Vagina (tissue), 2 donors: ENCODE measurements around the gene CHRM4. TPM values are rescaled to one million over a fixed set of nuclear protein-coding genes. Genes with fewer than 3 reads are reported as not detected.

Source experiments
- DNase-seq, 2 donors: peaks; one replicate each; pipeline ENCODE4 v3.0.0-alpha.2; 2017; ENCODE audit errors: extremely low spot score in 2 of 2
- H3K27ac ChIP-seq: fragments of 200-600 bp; sonication (generic); one replicate; pipeline ENCODE4 v1.5.1; 2019
- H3K27me3 ChIP-seq: fragments of 200-600 bp; sonication (generic); one replicate; pipeline ENCODE4 v1.5.1; 2019
- H3K36me3 ChIP-seq, 2 donors: fragments of 200-600 bp; sonication (generic); one replicate each; pipeline ENCODE4 v1.5.1; 2017 to 2019
- H3K4me1 ChIP-seq: fragments of 200-600 bp; sonication (generic); one replicate; pipeline ENCODE4 v1.5.1; 2019
- H3K4me3 ChIP-seq, 2 donors: fragments of 200-600 bp; sonication (generic); 1 replicate in 1 of 2; 2 replicates in 1 of 2; pipeline ENCODE4 v1.5.1; 2016 to 2019
- H3K9me3 ChIP-seq: fragments of 200-600 bp; sonication (generic); one replicate; pipeline ENCODE4 v1.5.1; 2019
- CTCF ChIP-seq, 3 experiments: fragments of 450-650 bp in 2 of 3; fragments of 200-600 bp in 1 of 3; sonication (generic) in 1 of 3; IDR thresholded peaks; one replicate each; pipeline ENCODE4 v1.5.1; 2017 to 2019; ENCODE audit warnings: antibody characterized with exemption in 3 of 3, mild to moderate bottlenecking in 2 of 3, moderate library complexity in 2 of 3
- POLR2A ChIP-seq, 2 donors: fragments of 450-650 bp; IDR thresholded peaks; one replicate each; pipeline ENCODE4 v1.6.1; 2017; ENCODE audit warnings: antibody characterized with exemption in 2 of 2, mild to moderate bottlenecking in 2 of 2, moderate library complexity in 2 of 2
- POLR2AphosphoS5 ChIP-seq, 2 donors: sonication (generic); formaldehyde crosslinking; IDR thresholded peaks; one replicate each; pipeline ENCODE4 v1.9.0; 2017; ENCODE audit warnings: antibody characterized with exemption in 2 of 2, mild to moderate bottlenecking in 2 of 2, low read depth in 1 of 2; ENCODE audit not compliant: insufficient read depth in 1 of 2
- intact Hi-C: fragments of 100-400 bp; cut with DNase I; formaldehyde crosslinking; loops from one replicate; pipeline ENCODE4 v1.15.1; 2023
- total RNA-seq: library from RNA; depleted of rRNA; stranded (reverse); fragments of >200 nt; gene quantifications from one replicate; pipeline ENCODE4 v1.2.3, GENCODE V29; 2016

Gene CHRM4
- total RNA-seq, 1 donor from 2014 or later = not detected

DNA sequence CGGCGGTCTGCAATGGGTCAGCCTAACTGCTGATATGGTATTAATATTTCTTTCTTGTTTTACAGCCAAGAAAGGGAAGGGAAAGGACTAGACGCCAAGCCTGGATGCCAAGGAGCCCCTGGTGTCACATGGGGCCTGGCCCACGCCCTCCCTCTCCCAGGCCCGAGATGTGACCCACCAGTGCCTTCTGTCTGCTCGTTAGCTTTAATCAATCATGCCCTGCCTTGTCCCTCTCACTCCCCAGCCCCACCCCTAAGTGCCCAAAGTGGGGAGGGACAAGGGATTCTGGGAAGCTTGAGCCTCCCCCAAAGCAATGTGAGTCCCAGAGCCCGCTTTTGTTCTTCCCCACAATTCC is 8.2 kb downstream of the CHRM4 start:
- Histone ChIP-seq H3K27ac (no peak overlapping the region), H3K9me3 (no peaks in the 10 kb centered on the region), H3K4me3 (no peak overlapping the region), H3K36me3 (no peaks in the 10 kb centered on the region), H3K4me1 (peaks cover 23% of the 10 kb centered on the region), H3K27me3 (no peaks in the 10 kb centered on the region)
- TF ChIP-seq POLR2A (IDR thresholded peaks at IDR 0.05) = no peak
- no peak for TF ChIP-seq CTCF (IDR thresholded peaks at IDR 0.05)
- no peak for TF ChIP-seq POLR2AphosphoS5 (IDR thresholded peaks at IDR 0.05; ENCODE audit: insufficient read depth in 1 of 2, low read depth in 1 of 2)
- DNase-seq = no peak
- intact Hi-C loops = loop anchor here (10.0 kb wide), 1 partner anchor 231 kb away; the partner anchor contains the start of genes ATG13 and HARBI1

DNA sequence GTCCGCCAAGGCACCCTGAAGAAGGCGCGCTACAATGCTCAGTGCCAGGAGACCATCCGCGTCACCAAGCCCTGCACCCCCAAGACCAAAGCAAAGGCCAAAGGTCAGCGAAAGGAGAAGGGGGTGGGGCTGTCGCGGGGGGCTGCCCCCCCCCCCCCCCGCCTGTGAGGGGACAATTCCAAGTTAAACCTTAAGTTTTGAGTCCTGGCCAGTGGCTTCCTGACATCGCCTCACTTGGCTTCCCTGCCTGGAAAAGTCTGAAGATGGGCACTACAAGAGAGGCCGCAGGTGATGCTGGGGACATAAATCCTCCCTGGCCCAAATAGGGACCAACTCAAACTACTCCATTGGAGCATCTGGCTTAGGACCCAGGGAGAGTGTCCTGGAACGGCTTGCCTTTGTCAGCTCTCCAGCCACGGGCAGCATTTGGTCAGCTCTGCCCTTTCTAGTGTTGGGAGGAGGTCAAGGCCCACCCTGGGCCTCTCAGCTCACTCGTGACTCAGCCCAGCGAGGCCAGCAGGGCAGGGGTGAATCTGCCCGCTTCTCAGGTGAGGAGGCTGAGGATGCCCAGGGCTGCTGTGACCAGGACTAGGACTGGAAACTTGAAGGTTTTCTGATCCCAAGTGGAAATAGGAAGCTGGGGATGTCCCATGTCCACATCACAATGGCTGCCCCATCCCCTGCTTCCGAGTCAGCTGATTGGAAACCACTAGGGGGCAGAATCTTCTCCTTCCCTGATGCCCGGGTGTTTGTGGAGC is 8.8 kb downstream of the CHRM4 start:
- H3K4me1 ChIP-seq = peaks cover 23% of the 10 kb centered on the region
- no peaks in the 10 kb centered on the region for H3K9me3 ChIP-seq
- no peak overlapping the region for H3K27ac ChIP-seq
- no peaks in the 10 kb centered on the region for H3K27me3 ChIP-seq
- peak overlapping the region; percentile 68 to 79 for H3K4me3 ChIP-seq
- DNase-seq = no peak
- no peaks in the 10 kb centered on the region for H3K36me3 ChIP-seq
- TF ChIP-seq CTCF (IDR thresholded peaks at IDR 0.05) (peak in 2 of 3 experiments; percentile 1 to 18), POLR2A (IDR thresholded peaks at IDR 0.05) (no peak), POLR2AphosphoS5 (IDR thresholded peaks at IDR 0.05; ENCODE audit: insufficient read depth in 1 of 2, low read depth in 1 of 2) (no peak)
- intact Hi-C loops = loop anchor here (10.0 kb wide), 1 partner anchor 232 kb away; the partner anchor contains the start of genes ATG13 and HARBI1

DNA sequence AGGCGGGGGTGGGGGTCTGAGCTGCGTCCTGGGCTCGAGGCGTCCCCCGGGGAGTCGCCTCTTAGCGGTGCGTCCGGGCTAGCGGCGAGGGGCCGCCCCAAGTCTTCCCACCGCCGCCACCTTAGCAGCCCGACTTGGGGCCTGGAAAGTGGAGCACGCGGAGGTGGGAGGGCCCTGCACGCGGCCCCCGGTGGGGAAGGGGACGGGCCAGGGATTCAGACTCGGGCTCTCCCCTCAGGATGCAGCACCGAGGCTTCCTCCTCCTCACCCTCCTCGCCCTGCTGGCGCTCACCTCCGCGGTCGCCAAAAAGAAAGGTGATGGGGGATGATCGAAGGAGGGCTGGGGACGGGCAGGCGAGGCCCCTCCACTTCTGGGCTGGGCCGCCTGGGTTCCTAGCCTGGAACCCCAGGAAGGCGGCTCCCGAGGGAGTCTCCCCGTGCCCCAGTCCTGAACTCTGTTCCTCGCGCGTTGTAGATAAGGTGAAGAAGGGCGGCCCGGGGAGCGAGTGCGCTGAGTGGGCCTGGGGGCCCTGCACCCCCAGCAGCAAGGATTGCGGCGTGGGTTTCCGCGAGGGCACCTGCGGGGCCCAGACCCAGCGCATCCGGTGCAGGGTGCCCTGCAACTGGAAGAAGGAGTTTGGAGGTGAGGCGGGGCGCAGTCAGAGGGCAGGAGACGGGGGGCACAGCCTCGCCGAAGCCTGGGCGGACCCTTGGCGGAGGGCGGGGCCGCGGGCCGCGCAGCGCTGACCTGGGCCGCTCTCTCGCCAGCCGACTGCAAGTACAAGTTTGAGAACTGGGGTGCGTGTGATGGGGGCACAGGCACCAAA is 9.5 kb downstream of the CHRM4 start:
- Histone ChIP-seq H3K4me1 (peaks cover 23% of the 10 kb centered on the region), H3K4me3 (peak overlapping the region; percentile 68 to 79), H3K27me3 (no peaks in the 10 kb centered on the region), H3K27ac (peak overlapping the region; percentile 94), H3K36me3 (no peaks in the 10 kb centered on the region), H3K9me3 (no peaks in the 10 kb centered on the region)
- DNase-seq = no peak
- TF ChIP-seq POLR2AphosphoS5 (IDR thresholded peaks at IDR 0.05; ENCODE audit: insufficient read depth in 1 of 2, low read depth in 1 of 2) = peak in 1 of 2 donors; percentile 23
- TF ChIP-seq POLR2A (IDR thresholded peaks at IDR 0.05) = no peak
- intact Hi-C loops = loop anchor here (10.0 kb wide), 1 partner anchor 233 kb away; the partner anchor contains the start of genes ATG13 and HARBI1

DNA sequence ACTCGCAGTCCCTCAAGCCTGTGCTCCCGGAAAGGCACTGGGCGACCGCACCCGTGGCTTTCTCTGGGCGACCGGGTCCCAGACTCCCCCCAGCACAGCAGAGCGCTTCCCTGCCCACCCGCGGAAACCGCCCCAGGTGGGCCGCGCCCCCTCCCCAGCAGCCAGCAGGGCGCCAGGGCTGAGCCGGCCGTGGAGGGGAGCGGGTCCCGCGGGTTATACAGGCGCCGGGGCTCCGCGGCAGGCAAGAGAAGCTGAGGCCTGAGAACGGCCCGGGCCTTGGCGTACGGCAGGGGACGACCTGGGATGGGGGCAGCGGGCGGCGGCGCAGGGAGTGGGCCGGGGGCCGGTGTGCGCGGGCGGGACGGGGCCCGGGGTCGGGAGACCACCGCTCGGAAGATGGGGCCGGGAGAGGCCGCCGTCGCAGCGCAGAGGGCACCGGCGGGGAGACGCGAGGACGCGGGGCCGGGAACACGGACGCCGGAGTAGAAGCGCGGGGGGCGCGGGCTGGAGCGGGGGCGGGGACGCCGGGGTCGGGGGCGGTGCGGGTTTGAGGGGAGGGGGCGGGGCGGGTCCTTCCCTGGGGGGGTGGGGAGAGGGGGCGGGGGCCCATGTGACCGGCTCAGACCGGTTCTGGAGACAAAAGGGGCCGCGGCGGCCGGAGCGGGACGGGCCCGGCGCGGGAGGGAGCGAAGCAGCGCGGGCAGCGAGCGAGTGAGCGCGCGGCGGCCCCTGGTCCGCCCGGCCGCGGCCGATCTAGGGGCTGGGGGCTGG is 10.3 kb downstream of the CHRM4 start, which contains the start of gene MDK:
Gene MDK, plus strand, starts transcription at position 622 of the 771 bp plus-strand sequence. CDS start 389 bp downstream, outside the sequence.
- Histone ChIP-seq H3K4me3 (peak within 1 kb of the TSS; percentile 68 to 79), H3K4me1 (peaks cover 23% of the 10 kb centered on the region), H3K36me3 (peaks cover 0 to 7% of the 10 kb centered on the region in 2 donors), H3K9me3 (no peaks in the 10 kb centered on the region), H3K27ac (peak within 1 kb of the TSS; percentile 94), H3K27me3 (no peaks in the 10 kb centered on the region)
- no peak for DNase-seq
- intact Hi-C loops = loop anchor here (10.0 kb wide), 1 partner anchor 234 kb away; the partner anchor contains the start of genes ATG13 and HARBI1
- TF ChIP-seq CTCF (IDR thresholded peaks at IDR 0.05) (no peak), POLR2A (IDR thresholded peaks at IDR 0.05) (no peak), POLR2AphosphoS5 (IDR thresholded peaks at IDR 0.05; ENCODE audit: insufficient read depth in 1 of 2, low read depth in 1 of 2) (no peak)
